SK-N-MC (cell line): ENCODE data around the gene SMPDL3B.

Experiments used
- EZH2 ChIP-seq: fragments of 200-600 bp; sonication (generic); IDR thresholded peaks from one replicate; pipeline ENCODE4 v1.6.1; 2017; ENCODE audit warnings: antibody characterized with exemption
- FOXP2 ChIP-seq: optimal IDR thresholded peaks from 2 replicates; pipeline ENCODE3; 2011; ENCODE audit warnings: mild to moderate bottlenecking, moderate library complexity; ENCODE audit not compliant: insufficient read depth; ENCODE audit errors: extremely low read length, control extremely low read depth
- POLR2AphosphoS5 ChIP-seq: IDR thresholded peaks from 2 replicates; pipeline ENCODE4 v1.6.1; 2012; ENCODE audit warnings: mild to moderate bottlenecking, low read depth, low read length, borderline replicate concordance

- TF ChIP-seq POLR2AphosphoS5 (no peak), EZH2 (no peak), FOXP2 (no peak)
These were observed 22.9 kb downstream of the SMPDL3B start for GRCh38 chr1:27957655-27958054.
